Suppressor macrophage treated with lipopolysaccharide for 1 hour (primary cell): ENCODE results near the gene RPS27.
"Not testable (repeated sequence)": the region's sequence is repeated elsewhere in the genome, so short reads cannot be mapped to it uniquely, and the experiment has no call there.

Experiments
- DNase-seq, 3 donors: peaks; one replicate each; pipeline ENCODE4 v3.0.0-alpha.2; 2020 to 2022

RPS27 gene

DNA sequence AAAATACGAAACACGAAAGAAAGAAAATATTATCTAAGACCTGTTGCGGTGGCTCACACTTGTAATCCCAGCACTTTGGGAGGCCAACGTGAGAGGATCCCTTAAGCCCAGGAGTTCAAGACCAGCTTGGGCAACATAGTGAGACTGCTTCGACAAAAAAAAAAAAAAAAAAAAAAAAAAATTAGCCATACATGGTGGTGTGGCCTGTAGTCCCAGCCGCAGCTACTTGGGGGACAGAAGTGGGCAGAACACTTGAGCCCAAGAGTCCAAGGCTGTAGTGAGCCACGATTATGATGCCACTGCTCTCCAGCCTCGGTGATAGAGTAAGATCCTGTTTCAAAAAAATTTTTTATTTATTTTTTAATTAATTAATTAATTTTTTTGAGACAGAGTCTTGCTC is 2.9 kb upstream of the RPS27 start:
- DNase-seq, result no peak

DNA sequence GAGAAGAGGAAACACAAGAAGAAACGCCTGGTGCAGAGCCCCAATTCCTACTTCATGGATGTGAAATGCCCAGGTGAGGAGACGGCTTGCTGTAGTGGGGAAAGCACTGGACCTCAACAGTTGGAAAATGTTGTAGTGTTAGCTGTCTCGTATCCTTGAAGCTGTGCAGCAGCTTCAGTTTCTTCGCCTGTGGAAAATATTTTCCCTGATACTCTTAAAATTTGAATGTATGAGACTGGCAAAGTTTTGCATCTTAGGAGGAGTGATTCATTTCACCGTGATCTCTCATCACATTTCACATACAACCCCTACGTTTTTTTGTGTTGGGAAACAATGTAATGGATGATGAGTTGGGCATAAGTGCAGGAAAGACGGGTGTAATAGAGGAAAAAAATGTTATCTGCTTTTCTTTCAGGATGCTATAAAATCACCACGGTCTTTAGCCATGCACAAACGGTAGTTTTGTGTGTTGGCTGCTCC is 629 bp downstream of the RPS27 start:
- DNase-seq, result peak in 2 of 3 donors; percentile 44 to 67

DNA sequence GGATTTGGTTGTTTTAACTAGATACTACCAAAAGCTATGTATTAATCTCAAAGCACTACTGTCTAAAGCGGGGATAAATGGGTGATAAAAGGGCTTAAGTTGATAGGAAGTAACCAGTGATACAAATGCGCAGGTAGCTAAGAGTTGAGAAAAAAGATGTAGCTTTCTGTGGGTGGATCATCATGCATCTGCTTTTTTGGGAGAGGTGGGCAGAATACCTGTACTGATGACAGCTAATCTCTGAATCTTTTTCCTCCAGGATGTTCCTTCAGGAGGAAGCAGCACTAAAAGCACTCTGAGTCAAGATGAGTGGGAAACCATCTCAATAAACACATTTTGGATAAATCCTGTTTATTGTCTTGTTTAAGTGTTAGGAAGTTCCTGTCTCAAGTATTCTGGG is 1.2 kb downstream of the RPS27 start:
- no peak for DNase-seq

DNA sequence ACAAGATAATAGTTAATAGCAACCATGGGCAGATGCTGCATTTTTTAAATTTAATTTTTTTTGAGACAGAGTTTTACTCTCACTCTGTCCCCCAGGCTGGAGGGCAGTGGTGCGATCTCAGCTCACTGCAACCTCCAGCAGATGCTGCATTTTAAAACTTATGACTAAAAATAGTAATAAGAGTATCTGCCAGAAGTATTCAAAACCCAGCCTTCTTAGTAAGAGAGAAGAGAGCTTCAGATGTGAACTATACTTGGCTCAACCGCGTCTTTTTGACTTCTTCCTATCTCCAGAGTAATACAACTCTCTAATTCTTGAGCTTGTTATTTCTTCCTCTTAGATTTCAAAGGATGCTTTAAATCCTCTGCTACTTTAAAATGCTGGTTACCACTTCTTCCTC is 4.6 kb downstream of the RPS27 start:
- no peak for DNase-seq

DNA sequence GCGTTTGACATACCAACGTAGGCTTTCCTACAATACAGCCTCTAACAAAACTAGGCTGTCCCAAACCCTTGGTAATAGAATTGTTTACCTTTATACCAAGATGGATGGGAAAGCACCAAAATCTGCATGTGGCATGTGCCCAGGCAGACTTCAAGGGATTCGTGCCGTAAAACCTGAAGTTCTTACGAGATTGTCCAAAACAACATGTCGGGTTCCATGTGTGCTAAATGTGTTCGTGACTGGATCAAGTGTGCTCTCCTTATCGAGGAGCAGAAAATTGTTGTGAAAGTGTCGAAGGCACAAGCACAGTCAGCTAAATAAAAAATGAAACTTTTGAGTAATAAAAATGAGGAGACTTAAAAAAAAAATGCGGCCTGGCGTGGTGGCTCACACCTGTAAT is 5.1 kb downstream of the RPS27 start:
- no peak for DNase-seq

DNA sequence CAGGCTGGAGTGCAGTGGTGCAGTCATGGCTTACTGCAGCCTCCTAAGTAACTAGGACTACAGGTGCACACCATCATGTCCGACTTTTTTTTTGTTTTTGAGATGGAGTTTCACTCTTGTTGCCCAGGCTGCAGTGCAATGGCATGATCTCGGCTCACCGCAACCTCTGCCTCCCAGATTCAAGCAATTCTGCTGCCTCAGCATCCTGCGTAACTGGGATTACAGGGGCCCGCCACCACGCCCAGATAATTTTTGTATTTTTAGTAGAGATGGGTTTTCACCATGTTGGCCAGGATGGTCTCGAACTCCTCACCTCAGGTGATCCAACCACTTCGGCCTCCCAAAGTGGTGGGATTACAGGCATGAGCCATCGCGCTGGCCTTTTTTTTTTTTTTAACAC is 6.3 kb downstream of the RPS27 start:
- not testable (repeated sequence) for DNase-seq

DNA sequence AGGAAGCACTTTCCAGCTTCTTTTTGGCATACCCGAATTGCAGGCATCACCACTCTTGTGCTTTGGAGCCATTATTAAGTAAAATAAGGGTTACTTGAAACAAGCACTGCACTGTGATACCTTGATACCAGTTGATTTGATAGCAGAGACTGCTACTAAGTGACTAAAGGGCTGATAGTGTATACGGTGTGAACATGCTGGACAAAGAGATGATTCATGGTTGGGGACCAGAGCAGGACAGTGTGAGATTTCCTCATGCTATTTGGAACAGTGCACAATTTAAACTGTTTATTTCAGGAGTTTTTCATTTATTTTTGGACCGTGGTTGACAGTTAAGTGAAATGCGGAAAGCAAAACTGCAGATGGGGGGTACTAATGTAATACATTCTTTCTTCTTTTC is 9.9 kb downstream of the RPS27 start:
- DNase-seq, result no peak

DNA sequence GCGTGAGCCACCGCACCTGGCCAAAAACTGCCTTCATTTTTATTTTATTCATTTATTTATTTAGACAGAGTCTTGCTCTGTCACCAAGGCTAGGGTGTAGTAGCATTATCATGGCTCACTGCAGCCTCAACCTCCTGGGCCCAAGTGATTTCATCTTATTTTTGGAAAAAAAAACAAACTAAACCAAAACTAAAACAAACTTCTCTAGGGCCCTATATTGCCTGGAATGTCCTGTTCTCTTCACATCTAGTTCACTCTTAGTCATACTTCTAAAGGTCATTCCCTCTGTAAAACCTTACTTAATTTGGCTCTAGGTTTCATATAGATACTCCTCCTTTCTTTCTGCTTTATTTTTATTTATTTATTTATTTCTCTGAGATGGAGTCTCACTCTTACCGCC is 15.6 kb downstream of the RPS27 start:
- DNase-seq, result peak in 1 of 3 donors; percentile 39

DNA sequence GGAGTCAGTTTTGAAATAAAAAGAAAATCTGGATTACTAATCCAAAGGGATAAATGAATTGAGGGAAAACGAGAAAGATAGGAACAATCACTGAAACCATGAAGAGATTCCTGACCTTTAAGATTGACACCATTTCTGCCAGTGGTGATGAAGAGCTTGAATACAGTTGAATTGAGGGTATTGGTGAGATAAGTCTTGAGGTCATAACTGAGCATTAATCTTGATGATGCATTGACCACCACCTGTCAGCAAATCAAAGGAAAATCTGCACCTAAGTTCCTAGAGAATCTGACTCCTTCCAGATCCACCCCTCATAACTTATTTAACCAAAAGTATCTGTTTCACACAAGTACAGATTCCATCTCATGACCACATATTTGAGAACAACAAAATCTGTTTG is 21.6 kb downstream of the RPS27 start:
- DNase-seq, result no peak

DNA sequence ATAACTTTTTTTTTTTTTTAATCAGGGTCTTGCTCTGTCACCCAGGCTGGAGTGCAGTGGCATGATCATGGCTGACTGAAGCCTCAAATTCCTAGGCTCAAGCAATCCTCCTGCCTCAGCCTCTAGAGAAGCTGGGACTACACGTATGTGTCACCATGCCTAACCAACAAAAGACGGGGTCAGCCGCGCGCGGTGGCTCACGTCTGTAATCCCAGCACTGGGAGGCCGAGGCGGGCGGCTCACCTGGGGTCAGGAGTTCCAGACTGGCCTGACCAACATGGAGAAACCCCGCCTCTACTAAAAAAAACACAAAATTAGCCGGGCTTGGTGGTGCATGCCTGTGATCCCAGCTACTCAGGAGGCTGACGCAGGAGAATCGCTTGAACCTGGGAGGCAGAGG is 22.0 kb downstream of the RPS27 start:
- DNase-seq, result not testable (repeated sequence)

DNA sequence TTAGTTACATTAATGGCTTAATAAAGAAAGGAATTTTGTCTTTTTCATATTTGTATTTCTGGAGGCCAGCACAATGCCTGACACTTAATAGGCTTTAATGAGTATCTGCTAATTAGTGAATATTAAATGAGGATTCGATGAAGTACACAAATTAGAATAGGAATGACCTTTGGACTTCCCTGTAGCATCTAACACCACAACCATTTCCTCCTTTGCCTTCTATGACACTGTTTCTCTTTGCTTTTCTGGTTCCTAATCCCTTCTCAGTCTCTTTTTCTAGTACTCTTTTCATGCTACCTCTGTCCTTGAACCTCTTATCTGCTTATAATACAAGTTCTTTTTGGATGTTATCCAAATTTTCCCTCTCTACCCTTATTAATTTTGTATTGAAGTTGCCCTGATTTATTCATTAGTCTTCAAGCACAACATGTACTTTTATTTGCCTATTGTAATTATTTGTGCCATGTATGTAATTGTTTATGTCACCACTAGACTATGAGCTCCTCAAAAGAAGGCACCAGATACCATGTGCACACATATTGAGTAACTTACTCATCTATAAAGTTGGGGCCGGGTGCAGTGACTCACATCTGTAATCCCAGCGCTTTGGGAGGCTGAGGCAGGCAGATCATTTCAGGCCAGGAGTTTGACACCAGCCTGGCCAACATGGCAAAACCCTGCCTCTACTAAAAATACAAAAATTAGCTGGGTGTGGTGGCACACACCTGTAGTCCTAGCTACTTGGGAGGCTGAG is 23.8 kb downstream of the RPS27 start:
- DNase-seq, result peak in 2 of 3 donors; percentile 15 to 29

DNA sequence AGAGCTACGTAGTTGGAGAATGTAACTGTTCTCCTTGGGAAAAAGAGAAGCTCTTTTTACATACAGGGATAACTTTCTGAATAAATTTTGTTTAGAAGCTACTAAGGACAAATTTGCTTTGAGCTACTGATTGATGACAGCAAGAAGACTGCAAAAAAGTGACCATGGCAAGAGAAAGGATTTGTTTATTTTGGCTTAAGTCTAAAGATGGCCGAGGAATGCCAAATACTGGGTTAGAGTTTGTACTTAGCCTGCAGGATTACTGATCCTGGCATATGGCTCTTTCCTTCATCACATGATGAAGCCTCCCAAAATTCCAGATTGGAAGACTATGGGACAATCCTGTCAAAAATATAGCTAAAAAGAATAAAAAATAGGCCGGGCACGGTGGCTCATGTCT is 28.7 kb downstream of the RPS27 start:
- no peak for DNase-seq

DNA sequence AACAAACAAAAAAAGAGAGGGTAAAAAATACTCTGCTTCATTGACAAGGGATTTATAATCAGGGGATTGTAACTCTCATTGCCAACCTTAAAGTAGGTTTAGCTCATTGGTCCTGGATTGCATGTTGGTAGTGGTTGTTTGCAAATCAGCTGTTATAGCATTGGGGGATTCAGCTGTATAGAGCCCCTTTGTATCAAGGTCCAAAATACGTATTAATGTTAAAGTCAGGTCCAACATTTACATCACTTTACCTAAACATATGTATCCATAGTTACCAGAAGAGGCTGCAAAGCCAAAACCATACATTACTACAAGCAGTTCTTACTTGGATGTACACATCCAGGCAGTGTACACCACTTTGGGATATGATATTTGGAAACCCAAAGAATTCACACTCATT is 29.4 kb downstream of the RPS27 start:
- no peak for DNase-seq

DNA sequence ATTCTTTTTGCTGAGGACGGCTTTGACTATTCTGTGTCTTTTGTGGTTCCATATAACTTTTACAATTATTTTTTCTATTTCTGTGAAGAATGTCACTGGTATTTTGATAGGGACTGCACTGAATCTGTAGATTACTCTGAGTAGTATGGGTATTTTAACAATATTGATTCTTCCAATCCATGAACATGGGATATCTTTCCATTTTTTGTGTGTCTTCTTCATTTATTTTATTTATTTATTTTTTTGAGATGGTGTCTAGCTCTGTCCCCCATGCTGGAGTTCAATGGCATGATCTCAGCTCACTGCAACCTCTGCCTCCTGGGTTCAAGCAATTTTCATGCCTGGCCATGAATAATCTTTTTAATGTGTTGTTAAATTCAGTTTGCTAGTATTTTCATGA is 43.1 kb downstream of the RPS27 start:
- DNase-seq, result not testable (repeated sequence)
